Endometrial microvascular endothelial cells (primary cell): Measurements from ENCODE around the gene FLII. TPM values are rescaled to one million over a fixed set of nuclear protein-coding genes. Genes with fewer than 3 reads are reported as not detected.

Experiments used
- total RNA-seq: library from RNA; depleted of rRNA; stranded (reverse); fragments of >200 nt; gene quantifications from one replicate; pipeline ENCODE4 v1.2.3, GENCODE V29; 2015; ENCODE audit errors: inconsistent ontology term

Gene FLII
- total RNA-seq, 1 donor from 2014 or later = 445 TPM

Other genes starting within 250 kb of the FLII start
- 13.1 TPM for gene ATPAF2, start 219.6 kb downstream of the FLII start, total RNA-seq
- gene GID4, start 219.3 kb downstream of the FLII start, total RNA-seq = 9.5 TPM
- gene DRG2, start 170.8 kb downstream of the FLII start, total RNA-seq = 80.5 TPM
- not detected for gene MYO15A, start 150.0 kb downstream of the FLII start, total RNA-seq
- gene ALKBH5, start 74.9 kb downstream of the FLII start, total RNA-seq = 104 TPM
- 47.8 TPM for gene LLGL1, start 33.1 kb downstream of the FLII start, total RNA-seq
- 9.8 TPM for gene MIEF2, start 1.9 kb upstream of the FLII start, total RNA-seq
- 55.3 TPM for gene TOP3A, start 56.3 kb upstream of the FLII start, total RNA-seq
- gene SMCR8, start 56.6 kb upstream of the FLII start, total RNA-seq = 14.3 TPM
- gene SHMT1, start 104.8 kb upstream of the FLII start, total RNA-seq = 30.4 TPM
- gene EVPLL, start 119.0 kb upstream of the FLII start, total RNA-seq = not detected
- not detected for gene LGALS9C, start 218.1 kb upstream of the FLII start, total RNA-seq